Renal cortex interstitium (tissue), 11 donors: ENCODE measurements around the gene LIPC. TPM values are rescaled to one million over a fixed set of nuclear protein-coding genes. Genes with fewer than 3 reads are reported as not detected.

Source experiments
- DNase-seq, 11 donors: peaks; one replicate each; pipeline ENCODE4 v3.0.0-alpha.2; 2013; ENCODE audit warnings: low read depth in 9 of 11, low spot score in 4 of 11; ENCODE audit errors: extremely low read depth in 1 of 11
- polyA plus RNA-seq, 3 donors: library from polyadenylated mRNA; unstranded; fragments of 120-200 nt; gene quantifications; one replicate each; pipeline ENCODE4 v1.2.1, GENCODE V29; 2013; ENCODE audit not compliant: insufficient read length in 3 of 3

LIPC gene
- polyA plus RNA-seq, 3 donors, result 14.0 to 17.6 (median 15.4) TPM

- no peak for DNase-seq
Measured at GRCh38 chr15:58465866-58466517, 34.2 kb downstream of the LIPC start.

- DNase-seq, result no peak
Measured at GRCh38 chr15:58466566-58466965, 34.8 kb downstream of the LIPC start.

GRCh38 chr15:58467121-58467721 is 35.4 kb downstream of the LIPC start:
- DNase-seq, result peak; percentile 72 to 94 (median 84)

GRCh38 chr15:58467722-58468423 is 36.1 kb downstream of the LIPC start:
- peak in 2 of 11 donors; percentile 57 to 75 for DNase-seq

- DNase-seq, result no peak
Measured at GRCh38 chr15:58469432-58470353, 37.9 kb downstream of the LIPC start.

GRCh38 chr15:58471348-58471747 is 39.6 kb downstream of the LIPC start:
- no peak for DNase-seq

- DNase-seq, result no peak
Measured at GRCh38 chr15:58472221-58472620, 40.4 kb downstream of the LIPC start.

- DNase-seq, result no peak
Measured at GRCh38 chr15:58472821-58473581, 41.2 kb downstream of the LIPC start.

GRCh38 chr15:58473724-58474123 is 41.9 kb downstream of the LIPC start:
- no peak for DNase-seq

GRCh38 chr15:58474741-58475323 is 43.0 kb downstream of the LIPC start:
- no peak for DNase-seq

GRCh38 chr15:58475573-58476524 is 44.1 kb downstream of the LIPC start:
- no peak for DNase-seq

GRCh38 chr15:58476525-58477162 is 44.9 kb downstream of the LIPC start:
- no peak for DNase-seq

GRCh38 chr15:58477170-58477569 is 45.4 kb downstream of the LIPC start:
- no peak for DNase-seq

GRCh38 chr15:58478035-58478434 is 46.2 kb downstream of the LIPC start:
- DNase-seq, result no peak

- no peak for DNase-seq
Measured at GRCh38 chr15:58478579-58478978, 46.8 kb downstream of the LIPC start.

- no peak for DNase-seq
Measured at GRCh38 chr15:58479941-58480340, 48.1 kb downstream of the LIPC start.

- no peak for DNase-seq
Measured at GRCh38 chr15:58483376-58483775, 51.6 kb downstream of the LIPC start.
